Measurements from ENCODE around the gene WNT9B. TPM values are rescaled to one million over a fixed set of nuclear protein-coding genes. Genes with fewer than 3 reads are reported as not detected.

The WNT9B gene
- total RNA-seq, 2 donors from 2014 or later = 0.85 to 1.5 TPM

DNA sequence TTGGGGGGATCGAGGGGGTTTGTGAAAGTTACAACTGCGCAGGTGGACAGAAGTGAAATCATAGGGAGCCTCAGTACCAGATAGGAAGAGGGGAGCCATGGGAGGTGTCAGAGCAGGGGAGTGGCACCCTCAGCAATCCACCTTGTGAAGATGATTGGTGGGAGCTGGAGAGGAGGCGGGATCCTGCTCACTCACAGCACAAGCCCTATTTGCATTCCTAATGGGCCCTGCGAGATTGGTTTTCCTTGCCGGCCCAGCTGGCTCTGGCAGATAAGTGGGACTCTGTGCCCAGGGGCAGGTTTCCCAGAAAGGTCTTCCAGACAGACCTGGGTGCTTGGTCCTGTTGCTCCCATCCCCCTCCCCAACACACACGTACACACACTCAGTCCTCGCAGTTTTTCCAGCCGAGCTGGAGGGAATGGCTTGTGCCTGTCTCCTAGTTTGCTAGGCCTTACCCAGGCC is 42.2 kb upstream of the WNT9B start:
- H3K4me1 ChIP-seq (replicated peaks) = no peaks in the 10 kb centered on the region
- intact Hi-C loops (cut with DNase I) = no loop called here
- TF ChIP-seq, protein P1, sequence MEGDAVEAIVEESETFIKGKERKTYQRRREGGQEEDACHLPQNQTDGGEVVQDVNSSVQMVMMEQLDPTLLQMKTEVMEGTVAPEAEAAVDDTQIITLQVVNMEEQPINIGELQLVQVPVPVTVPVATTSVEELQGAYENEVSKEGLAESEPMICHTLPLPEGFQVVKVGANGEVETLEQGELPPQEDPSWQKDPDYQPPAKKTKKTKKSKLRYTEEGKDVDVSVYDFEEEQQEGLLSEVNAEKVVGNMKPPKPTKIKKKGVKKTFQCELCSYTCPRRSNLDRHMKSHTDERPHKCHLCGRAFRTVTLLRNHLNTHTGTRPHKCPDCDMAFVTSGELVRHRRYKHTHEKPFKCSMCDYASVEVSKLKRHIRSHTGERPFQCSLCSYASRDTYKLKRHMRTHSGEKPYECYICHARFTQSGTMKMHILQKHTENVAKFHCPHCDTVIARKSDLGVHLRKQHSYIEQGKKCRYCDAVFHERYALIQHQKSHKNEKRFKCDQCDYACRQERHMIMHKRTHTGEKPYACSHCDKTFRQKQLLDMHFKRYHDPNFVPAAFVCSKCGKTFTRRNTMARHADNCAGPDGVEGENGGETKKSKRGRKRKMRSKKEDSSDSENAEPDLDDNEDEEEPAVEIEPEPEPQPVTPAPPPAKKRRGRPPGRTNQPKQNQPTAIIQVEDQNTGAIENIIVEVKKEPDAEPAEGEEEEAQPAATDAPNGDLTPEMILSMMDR (IDR thresholded peaks at IDR 0.05) = no peak
- TF ChIP-seq POLR2A (IDR thresholded peaks at IDR 0.05) (no peak), POLR2AphosphoS5 (IDR thresholded peaks at IDR 0.05) (no peak)
- 83% methylated on average over 8 of the region's 8 CpGs for WGBS
- no peak for DNase-seq (ENCODE audit: low spot score)
- H3K27me3 ChIP-seq (replicated peaks; ENCODE audit: insufficient read depth) = no peaks in the 10 kb centered on the region
- no peaks in the 10 kb centered on the region for H3K36me3 ChIP-seq
- H3K4me3 ChIP-seq = no peak overlapping the region
- no peak overlapping the region for H3K27ac ChIP-seq
- H3K9me3 ChIP-seq = no peaks in the 10 kb centered on the region

DNA sequence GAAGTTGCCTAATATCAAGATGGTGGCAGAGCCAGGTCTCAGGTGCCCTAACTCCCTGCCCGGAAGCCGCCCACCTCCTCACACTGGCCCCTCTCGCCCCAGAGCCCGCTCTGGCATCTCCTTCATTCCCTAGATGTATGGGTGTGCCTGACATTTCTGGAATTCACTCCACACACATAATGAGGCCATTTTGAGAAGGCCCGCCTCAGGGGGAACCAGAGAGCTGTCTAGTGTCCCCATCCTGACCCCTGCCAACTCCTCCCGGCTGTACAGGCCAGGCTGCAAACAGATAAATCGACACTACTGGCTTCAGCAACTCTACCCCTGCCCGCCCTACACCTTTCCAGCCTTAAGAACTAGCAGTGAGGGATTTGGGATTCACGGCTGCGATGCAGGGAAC is 40.5 kb upstream of the WNT9B start:
- intact Hi-C loops (cut with DNase I) = no loop called here
- Histone ChIP-seq H3K27me3 (replicated peaks; ENCODE audit: insufficient read depth) (no peaks in the 10 kb centered on the region), H3K9me3 (no peaks in the 10 kb centered on the region), H3K4me1 (replicated peaks) (no peaks in the 10 kb centered on the region), H3K36me3 (no peaks in the 10 kb centered on the region), H3K27ac (no peak overlapping the region), H3K4me3 (no peak overlapping the region)
- WGBS = 84% methylated on average over 10 of the region's 10 CpGs
- TF ChIP-seq POLR2AphosphoS5 (IDR thresholded peaks at IDR 0.05) (no peak), POLR2A (IDR thresholded peaks at IDR 0.05) (no peak)
- TF ChIP-seq, protein P1 (IDR thresholded peaks at IDR 0.05) = no peak
- DNase-seq (ENCODE audit: low spot score) = no peak

DNA sequence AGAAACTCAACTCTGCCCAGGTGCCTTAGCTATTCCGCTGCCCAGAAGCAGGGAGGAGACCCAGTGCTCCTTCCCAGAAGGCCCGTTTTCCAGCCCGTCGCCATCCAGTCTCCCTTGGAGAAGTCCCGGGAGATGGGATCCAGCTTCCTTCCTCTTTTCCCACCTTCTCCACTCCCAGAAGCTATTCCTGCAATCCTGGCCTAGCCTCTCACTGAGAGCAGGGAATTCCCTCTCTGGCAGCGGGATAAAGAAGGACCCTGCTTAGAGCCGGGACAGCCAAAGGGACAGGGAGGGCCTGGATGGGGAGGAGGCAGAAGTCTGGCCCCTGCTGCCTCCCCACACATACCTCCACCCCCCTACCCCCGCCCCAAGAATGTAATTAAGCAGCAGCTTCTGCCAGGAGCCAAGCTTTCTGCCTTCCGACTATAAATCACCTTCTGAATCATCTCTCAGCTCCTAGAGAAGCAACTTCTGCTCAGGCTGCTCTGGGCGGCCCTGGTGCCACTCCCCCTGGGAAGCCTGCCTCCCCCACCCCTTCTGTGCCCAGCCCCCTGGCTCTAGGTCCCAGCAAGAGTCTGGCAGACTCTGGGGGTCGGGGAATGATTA is 39.3 kb upstream of the WNT9B start:
- no peak for DNase-seq (ENCODE audit: low spot score)
- Histone ChIP-seq H3K36me3 (no peaks in the 10 kb centered on the region), H3K4me3 (no peak overlapping the region), H3K27ac (no peak overlapping the region), H3K9me3 (no peaks in the 10 kb centered on the region), H3K4me1 (replicated peaks) (no peaks in the 10 kb centered on the region), H3K27me3 (replicated peaks; ENCODE audit: insufficient read depth) (no peaks in the 10 kb centered on the region)
- 13% methylated on average over 11 of the region's 11 CpGs for WGBS
- intact Hi-C loops (cut with DNase I) = no loop called here
- TF ChIP-seq, protein P1 (IDR thresholded peaks at IDR 0.05) = no peak
- TF ChIP-seq POLR2A (IDR thresholded peaks at IDR 0.05) (no peak), POLR2AphosphoS5 (IDR thresholded peaks at IDR 0.05) (no peak)

- Histone ChIP-seq H3K36me3 (no peaks in the 10 kb centered on the region), H3K4me3 (no peak overlapping the region), H3K4me1 (replicated peaks) (no peaks in the 10 kb centered on the region), H3K27me3 (replicated peaks; ENCODE audit: insufficient read depth) (peaks cover 3% of the 10 kb centered on the region), H3K27ac (no peak overlapping the region), H3K9me3 (no peaks in the 10 kb centered on the region)
- intact Hi-C loops (cut with DNase I) = no loop called here
- WGBS = 53% methylated on average over 6 of the region's 6 CpGs
- TF ChIP-seq POLR2A (IDR thresholded peaks at IDR 0.05) = no peak
- no peak for DNase-seq (ENCODE audit: low spot score)
Observed at GRCh38 chr17:46812624-46813318, 38.6 kb upstream of the WNT9B start.

DNA sequence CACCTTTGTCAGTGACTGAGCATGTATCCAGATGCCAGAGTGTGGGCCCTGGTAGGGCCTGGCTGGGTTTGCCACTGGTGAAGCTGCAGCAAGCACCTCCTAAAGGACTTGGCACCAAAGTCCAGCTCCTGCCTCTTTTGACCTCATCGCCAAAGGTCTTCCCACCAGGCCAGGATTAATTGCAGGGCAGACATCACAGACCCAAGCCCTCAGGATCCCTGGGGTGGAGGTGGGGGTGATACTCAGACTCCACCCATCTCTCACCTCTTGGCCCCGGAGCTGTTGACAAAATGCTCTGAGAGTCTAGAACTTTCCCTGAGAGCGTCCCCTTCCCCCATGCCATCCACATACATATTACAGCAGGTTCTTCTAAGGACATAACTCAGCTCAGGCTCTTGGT is 37.5 kb upstream of the WNT9B start:
- 84% methylated on average over 3 of the region's 3 CpGs for WGBS
- no peak overlapping the region for H3K27ac ChIP-seq
- peaks cover 5% of the 10 kb centered on the region for H3K27me3 ChIP-seq (replicated peaks; ENCODE audit: insufficient read depth)
- TF ChIP-seq POLR2A (IDR thresholded peaks at IDR 0.05) (no peak), POLR2AphosphoS5 (IDR thresholded peaks at IDR 0.05) (no peak)
- TF ChIP-seq, protein P1 (IDR thresholded peaks at IDR 0.05) = no peak
- H3K36me3 ChIP-seq = no peaks in the 10 kb centered on the region
- DNase-seq (ENCODE audit: low spot score) = no peak
- no peak overlapping the region for H3K4me3 ChIP-seq
- H3K4me1 ChIP-seq (replicated peaks) = peaks cover 4% of the 10 kb centered on the region
- H3K9me3 ChIP-seq = no peaks in the 10 kb centered on the region
- intact Hi-C loops (cut with DNase I) = no loop called here

All from prostate gland (tissue), 2 donors.